ENCODE data around the gene PADI6. TPM values are rescaled to one million over a fixed set of nuclear protein-coding genes. Genes with fewer than 3 reads are reported as not detected.

The PADI6 gene
- total and polyA plus RNA-seq, 9 of the 15 experiments (the other 6 are each of a cell fraction or from before 2014, with no cell fraction given): not detected

DNA sequence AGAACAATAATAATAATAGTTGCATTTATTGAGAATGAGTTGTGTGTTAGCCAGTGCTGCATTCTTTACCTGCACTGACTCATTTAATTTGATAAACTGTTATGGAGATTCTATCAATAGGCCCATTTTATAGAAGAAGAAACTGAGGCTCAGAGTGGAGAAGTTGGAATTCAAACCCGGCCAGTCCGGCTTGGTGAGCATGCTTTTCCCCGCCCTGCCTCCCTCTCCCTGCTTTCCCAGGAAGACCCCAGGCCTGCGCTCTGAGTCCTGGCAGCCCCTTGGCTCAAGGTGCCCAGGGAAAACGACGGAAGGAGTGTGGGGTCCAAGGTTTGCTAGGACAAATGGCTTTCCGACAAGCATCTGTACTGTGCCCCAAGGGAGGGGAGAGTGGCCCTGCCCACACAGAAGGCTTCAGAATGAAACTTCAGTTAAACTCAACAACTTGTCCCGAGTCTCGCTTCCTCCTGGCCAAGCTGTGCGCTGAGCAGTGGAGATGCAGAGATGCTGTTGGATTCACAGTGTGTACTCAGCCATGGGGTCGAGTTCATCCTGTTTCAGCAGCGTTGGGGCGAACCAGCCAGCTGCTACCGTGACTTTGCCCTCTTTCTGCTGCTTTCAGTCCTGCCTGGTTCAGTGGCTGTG, 23.3 kb upstream of the PADI6 start:
- peaks cover 3% of the 10 kb centered on the region for H3K9me1 ChIP-seq (ENCODE audit: control insufficient read depth, insufficient read depth, low read length)
- no TSS peak for BruUV-seq (replicated peaks)
- 66% methylated on average over 12 of the region's 14 CpGs for WGBS (ENCODE audit: insufficient coverage, low coverage, missing lambda C conversion rate)
- H2AFZ ChIP-seq (ENCODE audit: low read depth, low read length): peak overlapping the region; percentile 88; the same call in 1 of the 2 replicates
- H3K4me3 ChIP-seq: no peak overlapping the region
- no peak for FAIRE-seq
- no peak for DNase-seq (ENCODE audit: extremely low read depth in 1 of 4, low spot score in 3 of 4)
- ATAC-seq: peak; percentile 30
- peaks cover 12 to 14% of the 10 kb centered on the region in 2 experiments for H3K4me1 ChIP-seq (replicated peaks in 1 of 2; ENCODE audit: control insufficient read depth in 2 of 2, insufficient read depth in 2 of 2, low read length in 2 of 2)
- H3K9me3 ChIP-seq (replicated peaks; ENCODE audit: control insufficient read depth, insufficient read depth, low read depth, low read length): no peaks in the 10 kb centered on the region
- H3K4me2 ChIP-seq (ENCODE audit: insufficient read depth, low read length): peak overlapping the region; percentile 41
- no peak overlapping the region; the same call in 1 of the 3 replicates for H3K27ac ChIP-seq (ENCODE audit: extremely low read depth, low read depth, low read length)
- peaks cover 11 to 22% of the 10 kb centered on the region in 2 experiments; a peak in 4 of 5 replicates for H3K27me3 ChIP-seq (ENCODE audit: control insufficient read depth in 2 of 2, insufficient read depth in 2 of 2, low read length in 2 of 2)
- no peak overlapping the region; a peak in 1 of 4 replicates for H3K9ac ChIP-seq (ENCODE audit: insufficient read depth in 1 of 2, low read depth in 2 of 2, low read length in 2 of 2)
- CTCF ChIA-PET (ENCODE audit: low intra/inter-chr PET ratio): no interaction called here
- H3K79me2 ChIP-seq (ENCODE audit: control insufficient read depth, insufficient read depth, low read length): no peaks in the 10 kb centered on the region
- intact Hi-C loops (cut with micrococcal nuclease): no loop called here
- in situ Hi-C loops (cut with MboI): no loop called here
- no peaks in the 10 kb centered on the region for H3K36me3 ChIP-seq (ENCODE audit: control insufficient read depth, insufficient read depth, low read length)
- POLR2A ChIA-PET: interaction anchor here (0.9 kb wide), 1 partner anchor 11 kb away, joined by 4 read pairs; no protein-coding TSS in a partner anchor
- H4K20me1 ChIP-seq (replicated peaks; ENCODE audit: control insufficient read depth, insufficient read depth, low read length): no peaks in the 10 kb centered on the region
- TF ChIP-seq BCOR (IDR thresholded peaks at IDR 0.05) (peak; percentile 99), ADNP (tag; IDR thresholded peaks at IDR 0.05) (peak; percentile 78), ATF7 (IDR thresholded peaks at IDR 0.05) (0 out of 2 replicates have a peak, but pooled peaks have one; percentile 3), HDAC2 (IDR thresholded peaks at IDR 0.05) (peak; percentile 91; the same call in 1 of the 2 replicates), NR3C1 (CRISPR knock-in tag; IDR thresholded peaks at IDR 0.05) (peak; percentile 43; the same call in 1 of the 2 replicates), ZNF3 (CRISPR knock-in tag; IDR thresholded peaks at IDR 0.05) (no peak), U2AF1 (optimal IDR thresholded peaks at IDR 0.05; ENCODE audit: low read depth, low read length) (no peak), GATAD2B (IDR thresholded peaks at IDR 0.05; ENCODE audit: borderline replicate concordance) (0 out of 2 replicates have a peak, but pooled peaks have one; percentile 7), JUND (IDR thresholded peaks at IDR 0.05; ENCODE audit: borderline replicate concordance, low read depth, low read length) (no peak), JUND (tag; IDR thresholded peaks at IDR 0.05; ENCODE audit: borderline replicate concordance, low read depth, low read length) (peak; percentile 7; the same call in 1 of the 3 replicates), CXXC5 (CRISPR knock-in tag; IDR thresholded peaks at IDR 0.05) (0 out of 2 replicates have a peak, but pooled peaks have one; percentile 26)
- TF ChIP-seq, protein P1, sequence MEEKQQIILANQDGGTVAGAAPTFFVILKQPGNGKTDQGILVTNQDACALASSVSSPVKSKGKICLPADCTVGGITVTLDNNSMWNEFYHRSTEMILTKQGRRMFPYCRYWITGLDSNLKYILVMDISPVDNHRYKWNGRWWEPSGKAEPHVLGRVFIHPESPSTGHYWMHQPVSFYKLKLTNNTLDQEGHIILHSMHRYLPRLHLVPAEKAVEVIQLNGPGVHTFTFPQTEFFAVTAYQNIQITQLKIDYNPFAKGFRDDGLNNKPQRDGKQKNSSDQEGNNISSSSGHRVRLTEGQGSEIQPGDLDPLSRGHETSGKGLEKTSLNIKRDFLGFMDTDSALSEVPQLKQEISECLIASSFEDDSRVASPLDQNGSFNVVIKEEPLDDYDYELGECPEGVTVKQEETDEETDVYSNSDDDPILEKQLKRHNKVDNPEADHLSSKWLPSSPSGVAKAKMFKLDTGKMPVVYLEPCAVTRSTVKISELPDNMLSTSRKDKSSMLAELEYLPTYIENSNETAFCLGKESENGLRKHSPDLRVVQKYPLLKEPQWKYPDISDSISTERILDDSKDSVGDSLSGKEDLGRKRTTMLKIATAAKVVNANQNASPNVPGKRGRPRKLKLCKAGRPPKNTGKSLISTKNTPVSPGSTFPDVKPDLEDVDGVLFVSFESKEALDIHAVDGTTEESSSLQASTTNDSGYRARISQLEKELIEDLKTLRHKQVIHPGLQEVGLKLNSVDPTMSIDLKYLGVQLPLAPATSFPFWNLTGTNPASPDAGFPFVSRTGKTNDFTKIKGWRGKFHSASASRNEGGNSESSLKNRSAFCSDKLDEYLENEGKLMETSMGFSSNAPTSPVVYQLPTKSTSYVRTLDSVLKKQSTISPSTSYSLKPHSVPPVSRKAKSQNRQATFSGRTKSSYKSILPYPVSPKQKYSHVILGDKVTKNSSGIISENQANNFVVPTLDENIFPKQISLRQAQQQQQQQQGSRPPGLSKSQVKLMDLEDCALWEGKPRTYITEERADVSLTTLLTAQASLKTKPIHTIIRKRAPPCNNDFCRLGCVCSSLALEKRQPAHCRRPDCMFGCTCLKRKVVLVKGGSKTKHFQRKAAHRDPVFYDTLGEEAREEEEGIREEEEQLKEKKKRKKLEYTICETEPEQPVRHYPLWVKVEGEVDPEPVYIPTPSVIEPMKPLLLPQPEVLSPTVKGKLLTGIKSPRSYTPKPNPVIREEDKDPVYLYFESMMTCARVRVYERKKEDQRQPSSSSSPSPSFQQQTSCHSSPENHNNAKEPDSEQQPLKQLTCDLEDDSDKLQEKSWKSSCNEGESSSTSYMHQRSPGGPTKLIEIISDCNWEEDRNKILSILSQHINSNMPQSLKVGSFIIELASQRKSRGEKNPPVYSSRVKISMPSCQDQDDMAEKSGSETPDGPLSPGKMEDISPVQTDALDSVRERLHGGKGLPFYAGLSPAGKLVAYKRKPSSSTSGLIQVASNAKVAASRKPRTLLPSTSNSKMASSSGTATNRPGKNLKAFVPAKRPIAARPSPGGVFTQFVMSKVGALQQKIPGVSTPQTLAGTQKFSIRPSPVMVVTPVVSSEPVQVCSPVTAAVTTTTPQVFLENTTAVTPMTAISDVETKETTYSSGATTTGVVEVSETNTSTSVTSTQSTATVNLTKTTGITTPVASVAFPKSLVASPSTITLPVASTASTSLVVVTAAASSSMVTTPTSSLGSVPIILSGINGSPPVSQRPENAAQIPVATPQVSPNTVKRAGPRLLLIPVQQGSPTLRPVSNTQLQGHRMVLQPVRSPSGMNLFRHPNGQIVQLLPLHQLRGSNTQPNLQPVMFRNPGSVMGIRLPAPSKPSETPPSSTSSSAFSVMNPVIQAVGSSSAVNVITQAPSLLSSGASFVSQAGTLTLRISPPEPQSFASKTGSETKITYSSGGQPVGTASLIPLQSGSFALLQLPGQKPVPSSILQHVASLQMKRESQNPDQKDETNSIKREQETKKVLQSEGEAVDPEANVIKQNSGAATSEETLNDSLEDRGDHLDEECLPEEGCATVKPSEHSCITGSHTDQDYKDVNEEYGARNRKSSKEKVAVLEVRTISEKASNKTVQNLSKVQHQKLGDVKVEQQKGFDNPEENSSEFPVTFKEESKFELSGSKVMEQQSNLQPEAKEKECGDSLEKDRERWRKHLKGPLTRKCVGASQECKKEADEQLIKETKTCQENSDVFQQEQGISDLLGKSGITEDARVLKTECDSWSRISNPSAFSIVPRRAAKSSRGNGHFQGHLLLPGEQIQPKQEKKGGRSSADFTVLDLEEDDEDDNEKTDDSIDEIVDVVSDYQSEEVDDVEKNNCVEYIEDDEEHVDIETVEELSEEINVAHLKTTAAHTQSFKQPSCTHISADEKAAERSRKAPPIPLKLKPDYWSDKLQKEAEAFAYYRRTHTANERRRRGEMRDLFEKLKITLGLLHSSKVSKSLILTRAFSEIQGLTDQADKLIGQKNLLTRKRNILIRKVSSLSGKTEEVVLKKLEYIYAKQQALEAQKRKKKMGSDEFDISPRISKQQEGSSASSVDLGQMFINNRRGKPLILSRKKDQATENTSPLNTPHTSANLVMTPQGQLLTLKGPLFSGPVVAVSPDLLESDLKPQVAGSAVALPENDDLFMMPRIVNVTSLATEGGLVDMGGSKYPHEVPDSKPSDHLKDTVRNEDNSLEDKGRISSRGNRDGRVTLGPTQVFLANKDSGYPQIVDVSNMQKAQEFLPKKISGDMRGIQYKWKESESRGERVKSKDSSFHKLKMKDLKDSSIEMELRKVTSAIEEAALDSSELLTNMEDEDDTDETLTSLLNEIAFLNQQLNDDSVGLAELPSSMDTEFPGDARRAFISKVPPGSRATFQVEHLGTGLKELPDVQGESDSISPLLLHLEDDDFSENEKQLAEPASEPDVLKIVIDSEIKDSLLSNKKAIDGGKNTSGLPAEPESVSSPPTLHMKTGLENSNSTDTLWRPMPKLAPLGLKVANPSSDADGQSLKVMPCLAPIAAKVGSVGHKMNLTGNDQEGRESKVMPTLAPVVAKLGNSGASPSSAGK (IDR thresholded peaks at IDR 0.05): no peak
